ENCODE results near the gene KLHDC4.

DNA sequence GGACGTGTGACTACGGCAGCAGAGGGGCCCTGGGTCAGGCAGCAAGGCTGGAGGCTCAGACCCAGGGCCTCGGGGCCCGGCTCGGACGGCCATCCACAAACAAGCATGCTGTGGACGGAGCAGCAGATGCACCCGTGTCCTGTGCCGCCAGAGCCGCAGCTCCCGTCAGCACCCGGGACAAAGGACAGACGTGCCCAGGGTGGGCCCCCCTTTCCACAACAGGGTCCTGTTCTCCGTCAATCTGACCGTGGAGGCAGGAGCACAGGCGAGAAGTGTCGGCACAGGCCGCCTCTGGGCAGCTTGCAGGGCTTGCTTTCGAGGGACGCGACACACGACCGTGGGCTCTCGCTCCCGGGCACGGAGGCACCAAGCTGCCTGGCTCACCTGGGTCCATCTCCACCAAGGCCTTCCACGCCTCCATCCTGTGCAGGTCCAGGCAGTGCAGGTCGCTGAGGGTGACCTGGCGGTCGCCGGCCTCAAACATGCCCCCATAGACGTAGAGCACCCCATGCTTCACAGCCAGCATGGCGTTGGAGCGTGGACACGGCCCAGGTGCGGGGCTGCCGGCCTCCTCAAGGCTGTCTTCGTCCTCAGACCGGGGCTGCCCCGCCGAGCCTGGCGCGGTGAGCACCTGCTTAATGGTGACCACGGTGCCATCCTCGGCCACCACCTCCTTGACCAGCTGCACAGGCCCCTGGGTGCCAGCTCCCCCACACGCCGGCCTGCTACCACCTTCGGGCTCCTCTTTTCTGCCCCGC, 56.7 kb downstream of the KLHDC4 start:
- TF ChIP-seq, protein P1, sequence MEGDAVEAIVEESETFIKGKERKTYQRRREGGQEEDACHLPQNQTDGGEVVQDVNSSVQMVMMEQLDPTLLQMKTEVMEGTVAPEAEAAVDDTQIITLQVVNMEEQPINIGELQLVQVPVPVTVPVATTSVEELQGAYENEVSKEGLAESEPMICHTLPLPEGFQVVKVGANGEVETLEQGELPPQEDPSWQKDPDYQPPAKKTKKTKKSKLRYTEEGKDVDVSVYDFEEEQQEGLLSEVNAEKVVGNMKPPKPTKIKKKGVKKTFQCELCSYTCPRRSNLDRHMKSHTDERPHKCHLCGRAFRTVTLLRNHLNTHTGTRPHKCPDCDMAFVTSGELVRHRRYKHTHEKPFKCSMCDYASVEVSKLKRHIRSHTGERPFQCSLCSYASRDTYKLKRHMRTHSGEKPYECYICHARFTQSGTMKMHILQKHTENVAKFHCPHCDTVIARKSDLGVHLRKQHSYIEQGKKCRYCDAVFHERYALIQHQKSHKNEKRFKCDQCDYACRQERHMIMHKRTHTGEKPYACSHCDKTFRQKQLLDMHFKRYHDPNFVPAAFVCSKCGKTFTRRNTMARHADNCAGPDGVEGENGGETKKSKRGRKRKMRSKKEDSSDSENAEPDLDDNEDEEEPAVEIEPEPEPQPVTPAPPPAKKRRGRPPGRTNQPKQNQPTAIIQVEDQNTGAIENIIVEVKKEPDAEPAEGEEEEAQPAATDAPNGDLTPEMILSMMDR (conservative IDR thresholded peaks at IDR 0.05; ENCODE audit: low read depth in 2 of 2): no peak
- TF ChIP-seq EZH2 (IDR thresholded peaks at IDR 0.05; ENCODE audit: low read depth, unreplicated experiment) (no peak), EZH2phosphoT487 (IDR thresholded peaks at IDR 0.05; ENCODE audit: unreplicated experiment) (no peak), STAT1 (IDR thresholded peaks at IDR 0.05; ENCODE audit: unreplicated experiment) (no peak), POLR2AphosphoS5 (IDR thresholded peaks at IDR 0.05; ENCODE audit: low read depth) (no peak), ZNF114 (CRISPR knock-in tag; IDR thresholded peaks at IDR 0.05) (no peak), CREB1 (CRISPR knock-in tag; IDR thresholded peaks at IDR 0.05; ENCODE audit: low read depth) (no peak), JUNB (IDR thresholded peaks at IDR 0.05; ENCODE audit: unreplicated experiment) (no peak), NANOG (IDR thresholded peaks at IDR 0.05; ENCODE audit: borderline replicate concordance) (no peak), ZNF331 (CRISPR knock-in tag; IDR thresholded peaks at IDR 0.05; ENCODE audit: low read depth) (no peak)
- TF ChIP-seq, protein P2, sequence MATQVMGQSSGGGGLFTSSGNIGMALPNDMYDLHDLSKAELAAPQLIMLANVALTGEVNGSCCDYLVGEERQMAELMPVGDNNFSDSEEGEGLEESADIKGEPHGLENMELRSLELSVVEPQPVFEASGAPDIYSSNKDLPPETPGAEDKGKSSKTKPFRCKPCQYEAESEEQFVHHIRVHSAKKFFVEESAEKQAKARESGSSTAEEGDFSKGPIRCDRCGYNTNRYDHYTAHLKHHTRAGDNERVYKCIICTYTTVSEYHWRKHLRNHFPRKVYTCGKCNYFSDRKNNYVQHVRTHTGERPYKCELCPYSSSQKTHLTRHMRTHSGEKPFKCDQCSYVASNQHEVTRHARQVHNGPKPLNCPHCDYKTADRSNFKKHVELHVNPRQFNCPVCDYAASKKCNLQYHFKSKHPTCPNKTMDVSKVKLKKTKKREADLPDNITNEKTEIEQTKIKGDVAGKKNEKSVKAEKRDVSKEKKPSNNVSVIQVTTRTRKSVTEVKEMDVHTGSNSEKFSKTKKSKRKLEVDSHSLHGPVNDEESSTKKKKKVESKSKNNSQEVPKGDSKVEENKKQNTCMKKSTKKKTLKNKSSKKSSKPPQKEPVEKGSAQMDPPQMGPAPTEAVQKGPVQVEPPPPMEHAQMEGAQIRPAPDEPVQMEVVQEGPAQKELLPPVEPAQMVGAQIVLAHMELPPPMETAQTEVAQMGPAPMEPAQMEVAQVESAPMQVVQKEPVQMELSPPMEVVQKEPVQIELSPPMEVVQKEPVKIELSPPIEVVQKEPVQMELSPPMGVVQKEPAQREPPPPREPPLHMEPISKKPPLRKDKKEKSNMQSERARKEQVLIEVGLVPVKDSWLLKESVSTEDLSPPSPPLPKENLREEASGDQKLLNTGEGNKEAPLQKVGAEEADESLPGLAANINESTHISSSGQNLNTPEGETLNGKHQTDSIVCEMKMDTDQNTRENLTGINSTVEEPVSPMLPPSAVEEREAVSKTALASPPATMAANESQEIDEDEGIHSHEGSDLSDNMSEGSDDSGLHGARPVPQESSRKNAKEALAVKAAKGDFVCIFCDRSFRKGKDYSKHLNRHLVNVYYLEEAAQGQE (IDR thresholded peaks at IDR 0.05; ENCODE audit: unreplicated experiment): no peak
- TF ChIP-seq, protein P3, sequence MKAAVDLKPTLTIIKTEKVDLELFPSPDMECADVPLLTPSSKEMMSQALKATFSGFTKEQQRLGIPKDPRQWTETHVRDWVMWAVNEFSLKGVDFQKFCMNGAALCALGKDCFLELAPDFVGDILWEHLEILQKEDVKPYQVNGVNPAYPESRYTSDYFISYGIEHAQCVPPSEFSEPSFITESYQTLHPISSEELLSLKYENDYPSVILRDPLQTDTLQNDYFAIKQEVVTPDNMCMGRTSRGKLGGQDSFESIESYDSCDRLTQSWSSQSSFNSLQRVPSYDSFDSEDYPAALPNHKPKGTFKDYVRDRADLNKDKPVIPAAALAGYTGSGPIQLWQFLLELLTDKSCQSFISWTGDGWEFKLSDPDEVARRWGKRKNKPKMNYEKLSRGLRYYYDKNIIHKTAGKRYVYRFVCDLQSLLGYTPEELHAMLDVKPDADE (IDR thresholded peaks at IDR 0.05): no peak

Data from GM23338 (cell line).